Measurements from ENCODE around the gene PCGF1.

DNA sequence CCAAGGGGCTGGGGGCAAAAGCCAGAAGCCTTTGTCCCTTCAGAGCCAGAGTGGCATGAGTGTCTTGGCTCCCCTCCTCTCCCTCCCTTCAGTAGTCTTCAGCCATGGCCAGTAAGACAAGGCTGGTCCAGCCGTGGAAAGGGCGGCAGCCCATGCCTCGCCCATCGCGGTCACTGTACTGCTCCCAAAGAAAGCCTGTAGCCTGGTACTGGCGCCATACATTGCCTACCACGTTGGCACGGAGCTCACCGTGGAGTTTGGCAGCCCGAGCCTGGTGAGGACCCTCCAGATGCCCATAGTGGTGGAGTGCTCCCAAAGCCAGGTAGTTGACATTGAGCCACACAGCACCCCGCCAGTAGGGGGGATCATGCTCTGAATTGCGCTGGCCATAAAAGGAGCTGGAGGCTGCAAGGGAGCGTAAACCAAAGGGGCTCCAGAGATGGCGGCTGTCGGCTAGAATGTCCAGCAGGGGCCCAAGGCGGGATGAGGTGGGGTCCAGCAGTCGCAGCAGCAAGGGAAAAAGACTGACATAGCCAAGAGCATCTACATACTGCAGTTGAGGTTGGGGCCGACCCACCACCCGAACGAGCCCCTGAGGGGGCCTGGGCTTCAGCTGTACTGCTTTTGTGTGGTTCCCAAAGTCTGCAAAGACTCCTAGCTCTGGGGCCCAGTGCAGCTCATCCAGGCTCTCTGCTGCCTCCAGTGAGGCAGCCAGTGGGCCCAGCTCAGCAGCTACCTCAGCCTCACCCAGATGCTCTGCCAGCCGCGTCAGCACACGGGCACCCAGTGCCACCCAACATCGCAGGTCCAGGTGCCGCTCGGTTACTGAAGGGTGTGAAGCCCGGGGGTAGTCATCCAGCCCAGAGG, 46.1 kb downstream of the PCGF1 start:
- TF ChIP-seq POLR2A (IDR thresholded peaks at IDR 0.05; ENCODE audit: low read length) (no peak), GATA1 (IDR thresholded peaks at IDR 0.05; ENCODE audit: low read depth, low read length) (no peak)

Data from erythroblast (primary cell).